CD1c-positive myeloid dendritic cell (primary cell): ENCODE measurements around the gene TEX28.
A peak's percentile ranks its signal among the peaks of the same experiment; 100 is the strongest.
"Not testable (repeated sequence)": the region's sequence is repeated elsewhere in the genome, so short reads cannot be mapped to it uniquely, and the experiment has no call there.

Experiments
- DNase-seq: peaks from one replicate; pipeline ENCODE4 v3.0.0-alpha.2; 2016; ENCODE audit errors: extremely low spot score

The TEX28 gene

GRCh38 chrX:154294791-154295574, at the start of gene TEX28:
Gene TEX28, minus strand, starts transcription at chrX:154295124. Its CDS starts 3,007 bp downstream, at chrX:154292117.
- no peak for DNase-seq

GRCh38 chrX:154343620-154344019, 48.7 kb upstream of the TEX28 start:
- not testable (repeated sequence) for DNase-seq

GRCh38 chrX:154343063-154343462, 48.1 kb upstream of the TEX28 start:
- not testable (repeated sequence) for DNase-seq

- DNase-seq, result not testable (repeated sequence)
These were observed 46.7 kb upstream of the TEX28 start for GRCh38 chrX:154341399-154342298.

- peak; percentile 16 for DNase-seq
These were observed 39.6 kb upstream of the TEX28 start for GRCh38 chrX:154334496-154334895.

GRCh38 chrX:154333837-154334271, 38.9 kb upstream of the TEX28 start:
- peak; percentile 43 for DNase-seq

GRCh38 chrX:154333116-154333515, 38.2 kb upstream of the TEX28 start:
- DNase-seq, result no peak

GRCh38 chrX:154332561-154332960, 37.6 kb upstream of the TEX28 start:
- DNase-seq, result no peak

- DNase-seq, result no peak
These were observed 34.4 kb upstream of the TEX28 start for GRCh38 chrX:154329294-154329693.

GRCh38 chrX:154328646-154329045, 33.7 kb upstream of the TEX28 start:
- no peak for DNase-seq

- no peak for DNase-seq
These were observed 32.3 kb upstream of the TEX28 start for GRCh38 chrX:154327038-154327820.

- DNase-seq, result no peak
These were observed 30.6 kb upstream of the TEX28 start for GRCh38 chrX:154325541-154325940.

GRCh38 chrX:154323537-154323936, 28.6 kb upstream of the TEX28 start:
- no peak for DNase-seq

GRCh38 chrX:154322890-154323289, 28.0 kb upstream of the TEX28 start:
- DNase-seq, result no peak

GRCh38 chrX:154321594-154321993, 26.7 kb upstream of the TEX28 start:
- DNase-seq, result no peak

GRCh38 chrX:154321152-154321551, 26.2 kb upstream of the TEX28 start:
- DNase-seq, result no peak

- no peak for DNase-seq
These were observed 25.5 kb upstream of the TEX28 start for GRCh38 chrX:154320406-154320805.

GRCh38 chrX:154317391-154317995, 22.6 kb upstream of the TEX28 start:
- DNase-seq, result no peak

- no peak for DNase-seq
These were observed 20.5 kb upstream of the TEX28 start for GRCh38 chrX:154315416-154315815.

- DNase-seq, result no peak
These were observed 18.2 kb upstream of the TEX28 start for GRCh38 chrX:154313147-154313546.

- no peak for DNase-seq
These were observed 17.2 kb upstream of the TEX28 start for GRCh38 chrX:154312116-154312515.
